H1 (cell line): ENCODE results near the gene SUCNR1. TPM values are rescaled to one million over a fixed set of nuclear protein-coding genes. Genes with fewer than 3 reads are reported as not detected.

ENCODE experiments used
- CTCF ChIA-PET: fragments of 300-600 bp; sonication (Branson Sonifier 250); formaldehyde crosslinking; loops from one replicate; lab custom pipeline; 2021; ENCODE audit not compliant: partially characterized antibody; lab: Charles Lee
- POLR2A ChIA-PET: fragments of 300-600 bp; sonication (Branson Sonifier 250); formaldehyde crosslinking; loops from one replicate; lab custom pipeline; 2021; ENCODE audit warnings: inconsistent platforms; ENCODE audit not compliant: partially characterized antibody; lab: Charles Lee
- DNase-seq, 2 experiments: peaks; one replicate each; pipeline versions ENCODE4 v3.0.0 to v3.0.0-alpha.2; 2010 to 2022; ENCODE audit warnings: low spot score in 2 of 2, low read depth in 1 of 2, mixed read lengths in 1 of 2
- FAIRE-seq: peaks from 2 replicates; lab custom pipeline; 2011; peaks lifted over from hg19 to GRCh38; lab: Jason Lieb, UNC
- H2AFZ ChIP-seq: 2 replicates; pipeline ENCODE4 v1.8.1; 2012; ENCODE audit warnings: low read length, inconsistent platforms
- H2AK5ac ChIP-seq: 2 replicates; pipeline ENCODE4 v1.6.1; 2013; ENCODE audit warnings: low read depth, low read length
- H2BK120ac ChIP-seq: replicated peaks from 2 replicates; pipeline ENCODE3; 2013; ENCODE audit warnings: low read depth, low read length, inconsistent platforms
- H2BK12ac ChIP-seq: 2 replicates; pipeline ENCODE4 v1.6.1; 2013; ENCODE audit warnings: low read depth, low read length
- H2BK15ac ChIP-seq: 2 replicates; pipeline ENCODE4 v1.6.1; 2013; ENCODE audit warnings: low read length
- H2BK20ac ChIP-seq: 2 replicates; pipeline ENCODE4 v1.6.1; 2013; ENCODE audit warnings: low read length
- H2BK5ac ChIP-seq: 2 replicates; pipeline ENCODE4 v1.6.1; 2013; ENCODE audit warnings: low read depth, low read length
- H3K14ac ChIP-seq: 2 replicates; pipeline ENCODE4 v1.6.1; 2013; ENCODE audit warnings: inconsistent platforms; ENCODE audit not compliant: insufficient read length
- H3K18ac ChIP-seq: 2 replicates; pipeline ENCODE4 v1.6.1; 2013; ENCODE audit warnings: low read length; ENCODE audit errors: extremely low read depth
- H3K23ac ChIP-seq: 2 replicates; pipeline ENCODE4 v1.6.1; 2013; ENCODE audit warnings: inconsistent platforms; ENCODE audit not compliant: insufficient read length
- H3K23me2 ChIP-seq: 2 replicates; pipeline ENCODE4 v1.6.1; 2013; ENCODE audit warnings: low read depth, low read length
- H3K27ac ChIP-seq: 2 replicates; pipeline ENCODE4 v1.6.1; 2011; ENCODE audit warnings: low read depth, low read length, inconsistent platforms
- H3K27me3 ChIP-seq, 4 experiments: replicated peaks in 1 of 4; 1 replicate in 1 of 4; 2 replicates in 3 of 4; pipeline versions ENCODE4 v1.6.1 to v1.8.1; 2011 to 2013; ENCODE audit warnings: low read length in 3 of 4, mild to moderate bottlenecking in 3 of 4, inconsistent platforms in 2 of 4, mixed read lengths in 2 of 4, moderate library complexity in 1 of 4; ENCODE audit not compliant: control insufficient read depth in 3 of 4, insufficient read depth in 3 of 4; ENCODE audit errors: extremely low read depth in 1 of 4
- H3K36me3 ChIP-seq, 4 experiments: 2 replicates each; pipeline versions ENCODE4 v1.6.1 to v1.8.1; 2011 to 2013; ENCODE audit warnings: mild to moderate bottlenecking in 4 of 4, low read length in 3 of 4, moderate library complexity in 2 of 4, control low read depth in 1 of 4, inconsistent platforms in 1 of 4; ENCODE audit not compliant: insufficient read depth in 4 of 4, control insufficient read depth in 2 of 4
- H3K4ac ChIP-seq: replicated peaks from 2 replicates; pipeline ENCODE3; 2013; ENCODE audit warnings: low read length, low read depth, mixed read lengths, inconsistent platforms; ENCODE audit not compliant: insufficient read length
- H3K4me1 ChIP-seq, 4 experiments: replicated peaks in 1 of 4; 1 replicate in 1 of 4; 2 replicates in 3 of 4; pipeline versions ENCODE4 v1.6.1 to v1.8.1; 2011 to 2013; ENCODE audit warnings: low read length in 3 of 4, inconsistent platforms in 2 of 4, mixed read lengths in 1 of 4; ENCODE audit not compliant: insufficient read depth in 4 of 4, control insufficient read depth in 3 of 4
- H3K4me2 ChIP-seq, 2 experiments: 2 replicates each; pipeline versions ENCODE4 v1.6.1 to v1.8.1; 2011 to 2013; ENCODE audit warnings: low read depth in 2 of 2, low read length in 2 of 2, control low read depth in 1 of 2, inconsistent platforms in 1 of 2, mild to moderate bottlenecking in 1 of 2; ENCODE audit not compliant: insufficient read depth in 1 of 2
- H3K4me3 ChIP-seq, 4 experiments: fragments of 200-600, 300-600 bp in 1 of 4; sonication (generic), shearing (Covaris generic), sonication (Bioruptor Twin) in 1 of 4; 2 replicates each; pipeline versions ENCODE4 v1.5.1 to v1.8.1; 2011 to 2016; ENCODE audit warnings: low read length in 4 of 4, low read depth in 3 of 4, control low read depth in 2 of 4, inconsistent platforms in 2 of 4, mild to moderate bottlenecking in 2 of 4, mixed read lengths in 1 of 4, moderate library complexity in 1 of 4; ENCODE audit not compliant: insufficient read depth in 2 of 4; ENCODE audit errors: extremely low read depth in 1 of 4
- H3K56ac ChIP-seq: replicated peaks from 2 replicates; pipeline ENCODE3; 2013; ENCODE audit warnings: low read depth, mild to moderate bottlenecking, mixed read lengths, low read length, inconsistent platforms; ENCODE audit not compliant: insufficient read length
- H3K79me1 ChIP-seq: 2 replicates; pipeline ENCODE4 v1.6.1; 2013; ENCODE audit warnings: low read depth, low read length, control low read depth
- H3K79me2 ChIP-seq, 2 experiments: 2 replicates each; pipeline versions ENCODE4 v1.6.1 to v1.8.1; 2012 to 2013; ENCODE audit warnings: low read length in 2 of 2, mild to moderate bottlenecking in 2 of 2, inconsistent platforms in 1 of 2; ENCODE audit not compliant: insufficient read depth in 2 of 2, control insufficient read depth in 1 of 2
- H3K9ac ChIP-seq, 4 experiments: replicated peaks in 1 of 4; 1 replicate in 1 of 4; 2 replicates in 3 of 4; pipeline versions ENCODE4 v1.6.1 to v1.8.1; 2011 to 2013; ENCODE audit warnings: low read depth in 3 of 4, low read length in 3 of 4, control low read depth in 2 of 4, mild to moderate bottlenecking in 2 of 4, moderate library complexity in 2 of 4, inconsistent platforms in 1 of 4; ENCODE audit errors: extremely low read depth in 1 of 4
- H3K9me3 ChIP-seq, 2 experiments: 2 replicates each; pipeline versions ENCODE4 v1.6.1 to v1.8.1; 2012 to 2013; ENCODE audit warnings: mild to moderate bottlenecking in 2 of 2, moderate library complexity in 2 of 2, control low read depth in 1 of 2, inconsistent platforms in 1 of 2, low read depth in 1 of 2, low read length in 1 of 2, mixed read lengths in 1 of 2; ENCODE audit not compliant: insufficient read depth in 2 of 2
- H4K20me1 ChIP-seq, 2 experiments: replicated peaks in 1 of 2; 2 replicates each; pipeline versions ENCODE3 to v1.8.1; 2011 to 2013; ENCODE audit warnings: inconsistent platforms in 2 of 2, low read length in 2 of 2, mild to moderate bottlenecking in 1 of 2; ENCODE audit not compliant: insufficient read depth in 2 of 2, control insufficient read depth in 1 of 2
- H4K5ac ChIP-seq: 2 replicates; pipeline ENCODE4 v1.6.1; 2013; ENCODE audit warnings: low read length, low read depth, mixed read lengths, inconsistent platforms; ENCODE audit not compliant: insufficient read length
- H4K8ac ChIP-seq: 2 replicates; pipeline ENCODE4 v1.8.0; 2013; ENCODE audit warnings: mild to moderate bottlenecking, moderate library complexity, low read length, inconsistent platforms; ENCODE audit not compliant: insufficient read depth; ENCODE audit errors: extremely low read depth
- H4K91ac ChIP-seq: replicated peaks from 2 replicates; pipeline ENCODE3; 2013; ENCODE audit warnings: low read length, mixed read lengths, inconsistent platforms; ENCODE audit not compliant: insufficient read length
- GABPA ChIP-seq: IDR thresholded peaks from 2 replicates; pipeline ENCODE4 v1.6.1; 2011; ENCODE audit warnings: mild to moderate bottlenecking, low read length, moderate library complexity, borderline replicate concordance; ENCODE audit not compliant: insufficient read depth
- GTF2F1 ChIP-seq: IDR thresholded peaks from 2 replicates; pipeline ENCODE4 v1.6.1; 2012; ENCODE audit warnings: low read depth, low read length, improper control_type of control experiment, borderline replicate concordance
- POLR2A ChIP-seq, 2 experiments: IDR thresholded peaks; 1 replicate in 1 of 2; 2 replicates in 1 of 2; pipeline ENCODE4 v1.6.1; 2011; ENCODE audit warnings: low read depth in 2 of 2, low read length in 2 of 2, mild to moderate bottlenecking in 2 of 2; ENCODE audit errors: control extremely low read depth in 1 of 2
- SAP30 ChIP-seq: fragments of 300-600 bp; sonication (generic); IDR thresholded peaks from 2 replicates; pipeline ENCODE4 v1.7.1; 2012; ENCODE audit warnings: low read length, moderate library complexity, mild to moderate bottlenecking, inconsistent platforms; ENCODE audit not compliant: insufficient read depth, insufficient replicate concordance
- SIRT6 ChIP-seq: IDR thresholded peaks from one replicate; pipeline ENCODE4 v1.7.1; 2012; ENCODE audit warnings: low read length, inconsistent platforms
- WGBS, 2 experiments: shearing (Covaris generic) in 1 of 2; methylation state at CpG; one replicate each; pipeline versions ENCODE4 v1.1.6 to v1.1.7; 2013 to 2015; ENCODE audit warnings: low lambda C conversion rate in 2 of 2, mixed read lengths in 2 of 2, inconsistent platforms in 1 of 2, low coverage in 1 of 2, missing lambda C conversion rate in 1 of 2; ENCODE audit not compliant: insufficient replicate concordance in 2 of 2, insufficient coverage in 1 of 2, insufficient read length in 1 of 2; ENCODE audit errors: extremely low coverage in 1 of 2, missing lambda C conversion rate in 1 of 2; 5-methylcytosine and 5-hydroxymethylcytosine counted together
- polyA plus RNA-seq, 7 experiments: library from polyadenylated mRNA; depleted of rRNA in 3 of 7; stranded (reverse) in 5 of 7; unstranded in 2 of 7; fragments of >200 nt in 5 of 7; fragments of 200-250 nt in 2 of 7; gene quantifications; 1 replicate in 5 of 7; 2 replicates in 1 of 7; 4 replicates in 1 of 7; pipeline versions ENCODE4 v1.2.1 to v1.2.3, GENCODE V29; 2011 to 2013; ENCODE audit warnings: missing spikeins in 2 of 7, mixed read lengths in 2 of 7
- total RNA-seq: library from RNA; stranded (reverse); fragmentation: NEBNext Ultra II Directional; extraction: Animal tissue kit (Norgen Biotek cat#: 25700); gene quantifications from 2 replicates; pipeline ENCODE4 v1.2.1, GENCODE V29; 2021

The SUCNR1 gene
- total and polyA plus RNA-seq, 2 of the 8 experiments (the other 6 are each of a cell fraction or from before 2014, with no cell fraction given), result not detected

DNA sequence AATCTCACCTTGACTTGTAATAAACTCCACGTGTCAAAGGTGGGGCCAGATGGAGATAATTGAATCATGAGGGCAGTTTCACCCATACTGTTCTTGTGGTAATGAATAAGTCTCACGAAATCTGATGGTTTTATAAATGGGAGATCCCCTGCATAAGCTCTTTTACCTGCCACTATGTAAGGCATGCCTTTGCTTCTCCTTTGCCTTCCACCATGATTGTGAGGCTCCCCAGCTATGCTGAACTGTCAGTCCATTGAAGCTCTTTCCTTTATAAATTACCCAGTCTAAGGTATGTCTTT is 45.5 kb downstream of the SUCNR1 start:
- H3K27ac ChIP-seq, result no peak overlapping the region
- no peak overlapping the region for H2AFZ ChIP-seq
- FAIRE-seq (no peak), DNase-seq (no peak)
- no peak overlapping the region for H2BK5ac ChIP-seq
- H3K9ac ChIP-seq, result no peak overlapping the region
- no peaks in the 10 kb centered on the region for H4K20me1 ChIP-seq
- H3K14ac ChIP-seq, result no peak overlapping the region
- H3K4ac ChIP-seq, result no peak overlapping the region
- no peaks in the 10 kb centered on the region for H3K79me2 ChIP-seq
- no peak overlapping the region for H2BK120ac ChIP-seq
- H4K91ac ChIP-seq, result no peak overlapping the region
- H3K23me2 ChIP-seq, result no peaks in the 10 kb centered on the region
- H4K8ac ChIP-seq, result no peak overlapping the region
- H2BK15ac ChIP-seq, result no peak overlapping the region; the same call in 1 of the 2 replicates
- H2BK12ac ChIP-seq, result no peak overlapping the region
- no peaks in the 10 kb centered on the region for H3K4me1 ChIP-seq
- no peak overlapping the region for H4K5ac ChIP-seq
- no peaks in the 10 kb centered on the region for H3K79me1 ChIP-seq
- no peak overlapping the region for H3K4me2 ChIP-seq
- H2BK20ac ChIP-seq, result no peak overlapping the region
- H3K27me3 ChIP-seq, result no peaks in the 10 kb centered on the region
- ChIA-PET POLR2A (no interaction called here), CTCF (interaction anchor here (0.6 to 1.9 kb wide), 23 partner anchors 9 to 690 kb away, joined by 3 to 12 read pairs (median 3); no protein-coding TSS in a partner anchor)
- TF ChIP-seq POLR2A (IDR thresholded peaks at IDR 0.05; ENCODE audit: control extremely low read depth in 1 of 2, low read depth in 2 of 2, low read length in 2 of 2) (no peak), SAP30 (no peak), GABPA (no peak), SIRT6 (no peak), GTF2F1 (no peak)
- H3K56ac ChIP-seq, result no peak overlapping the region
- no peaks in the 10 kb centered on the region for H3K9me3 ChIP-seq
- H3K36me3 ChIP-seq, result no peaks in the 10 kb centered on the region
- H3K23ac ChIP-seq, result no peak overlapping the region
- H2AK5ac ChIP-seq, result no peak overlapping the region
- 94% methylated on average over 2 of the region's 2 CpGs; no CpG with 5 or more reads in 1 of the 2 experiments for WGBS, 2 experiments
- H3K4me3 ChIP-seq, result no peak overlapping the region
- H3K18ac ChIP-seq, result no peak overlapping the region
